Stimulated activated naive CD8-positive, alpha-beta T cell treated with anti-CD3 and anti-CD28 coated beads, Interleukin-15, Interleukin-2, amounts not matched to agents 100 ng/mL and 50 ng/mL, for 24 hours (primary cell): Measurements from ENCODE around the gene CATSPERZ.

Experiments
- H3K27ac Mint-ChIP-seq: one replicate; pipeline ENCODE4 v1.8.0; 2021; ENCODE audit warnings: mild to moderate bottlenecking, mixed read lengths
- H3K27me3 Mint-ChIP-seq: one replicate; pipeline ENCODE4 v1.8.0; 2021; ENCODE audit warnings: mixed read lengths
- H3K36me3 Mint-ChIP-seq: one replicate; pipeline ENCODE4 v1.8.0; 2021; ENCODE audit warnings: low read depth, mixed read lengths
- H3K4me1 Mint-ChIP-seq: one replicate; pipeline ENCODE4 v1.8.0; 2021; ENCODE audit warnings: low read depth, mixed read lengths
- H3K4me3 Mint-ChIP-seq: one replicate; pipeline ENCODE4 v1.8.0; 2021; ENCODE audit warnings: mild to moderate bottlenecking, mixed read lengths
- H3K9me3 Mint-ChIP-seq: one replicate; pipeline ENCODE4 v1.8.0; 2021; ENCODE audit warnings: mixed read lengths

CATSPERZ gene

DNA sequence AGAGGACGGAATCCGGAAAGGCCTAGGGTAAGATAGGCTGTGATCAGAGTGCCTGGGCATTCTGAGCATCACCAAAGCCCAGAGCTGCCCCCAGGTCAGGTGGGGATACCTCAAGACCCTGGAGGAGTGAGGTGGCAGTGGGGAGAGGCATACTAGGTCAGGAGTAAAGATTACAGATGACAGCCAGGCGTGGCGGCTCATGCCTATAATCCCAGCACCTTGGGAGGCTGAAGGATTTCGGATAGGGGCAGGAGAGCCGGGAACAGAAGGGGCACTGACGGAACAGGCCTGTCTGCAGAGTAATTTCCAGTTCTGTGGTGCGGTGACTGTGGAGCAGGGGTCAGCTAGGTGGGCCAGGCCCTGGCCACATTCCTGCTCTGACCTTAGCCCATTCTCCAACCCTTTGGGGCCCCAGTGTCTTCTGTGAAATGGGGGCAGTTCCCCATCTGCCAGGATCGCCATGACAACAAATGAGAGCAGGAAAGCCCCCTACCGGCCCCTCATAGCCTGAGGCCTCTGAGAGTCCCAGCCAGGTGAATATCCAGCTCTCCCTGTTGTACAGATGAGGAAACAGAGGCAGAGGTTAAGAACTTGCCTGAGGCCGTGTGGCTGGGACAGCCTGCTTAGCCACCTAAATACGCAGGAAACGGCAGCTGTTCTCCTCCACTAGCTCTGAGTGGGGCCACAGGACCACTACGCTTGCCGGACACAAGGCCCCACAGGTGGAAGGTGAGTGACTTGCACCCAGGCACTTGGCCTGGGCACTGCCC lies 24.9 kb upstream of the CATSPERZ start:
- Mint-ChIP-seq H3K4me1 (peaks cover 11% of the 10 kb centered on the region), H3K4me3 (no peak overlapping the region), H3K36me3 (peaks cover 7% of the 10 kb centered on the region), H3K9me3 (no peaks in the 10 kb centered on the region), H3K27ac (no peak overlapping the region), H3K27me3 (no peaks in the 10 kb centered on the region)

- peaks cover 11% of the 10 kb centered on the region for H3K4me1 Mint-ChIP-seq
- no peak overlapping the region for H3K27ac Mint-ChIP-seq
- peaks cover 5% of the 10 kb centered on the region for H3K36me3 Mint-ChIP-seq
- no peak overlapping the region for H3K4me3 Mint-ChIP-seq
- no peaks in the 10 kb centered on the region for H3K27me3 Mint-ChIP-seq
- H3K9me3 Mint-ChIP-seq = no peaks in the 10 kb centered on the region
Observed at GRCh38 chr11:64275841-64276240, 24.3 kb upstream of the CATSPERZ start.

- H3K27me3 Mint-ChIP-seq = no peaks in the 10 kb centered on the region
- H3K4me1 Mint-ChIP-seq = peaks cover 8% of the 10 kb centered on the region
- H3K36me3 Mint-ChIP-seq = peaks cover 5% of the 10 kb centered on the region
- no peak overlapping the region for H3K4me3 Mint-ChIP-seq
- no peak overlapping the region for H3K27ac Mint-ChIP-seq
- H3K9me3 Mint-ChIP-seq = no peaks in the 10 kb centered on the region
Observed at GRCh38 chr11:64276653-64277431, 23.3 kb upstream of the CATSPERZ start.

DNA sequence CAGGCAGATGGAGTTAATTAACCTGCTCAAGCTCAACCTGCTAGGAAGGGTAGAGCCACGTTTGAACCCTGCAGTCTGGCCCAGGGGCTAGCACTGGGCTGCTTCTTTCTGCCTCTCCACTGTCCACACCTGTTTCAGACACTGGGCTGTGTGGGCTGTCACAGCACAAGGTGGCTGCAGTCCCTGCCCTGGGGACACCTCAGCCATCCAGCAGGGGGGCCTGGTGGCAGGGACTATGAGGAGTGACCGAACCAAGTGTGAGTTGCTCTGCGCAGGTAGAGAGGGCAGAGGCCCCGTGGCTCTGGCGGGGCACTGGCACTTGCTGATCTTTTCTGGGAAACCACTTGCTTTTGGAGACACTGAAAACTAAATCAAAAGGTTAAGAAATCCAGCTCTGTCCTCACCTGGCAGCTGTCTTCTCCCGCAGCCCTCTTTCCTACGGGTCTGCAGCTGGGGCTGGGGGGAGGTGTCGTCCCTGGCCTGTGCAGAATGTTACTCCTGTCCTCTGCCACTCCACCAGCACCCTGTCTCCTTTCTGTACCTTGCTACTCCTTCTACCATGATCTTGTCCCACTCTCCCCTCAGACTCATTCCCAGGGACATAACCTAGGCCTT lies 21.5 kb upstream of the CATSPERZ start:
- Mint-ChIP-seq H3K4me1 (peaks cover 7% of the 10 kb centered on the region), H3K27ac (no peak overlapping the region), H3K27me3 (no peaks in the 10 kb centered on the region), H3K36me3 (peaks cover 5% of the 10 kb centered on the region), H3K4me3 (no peak overlapping the region), H3K9me3 (no peaks in the 10 kb centered on the region)

DNA sequence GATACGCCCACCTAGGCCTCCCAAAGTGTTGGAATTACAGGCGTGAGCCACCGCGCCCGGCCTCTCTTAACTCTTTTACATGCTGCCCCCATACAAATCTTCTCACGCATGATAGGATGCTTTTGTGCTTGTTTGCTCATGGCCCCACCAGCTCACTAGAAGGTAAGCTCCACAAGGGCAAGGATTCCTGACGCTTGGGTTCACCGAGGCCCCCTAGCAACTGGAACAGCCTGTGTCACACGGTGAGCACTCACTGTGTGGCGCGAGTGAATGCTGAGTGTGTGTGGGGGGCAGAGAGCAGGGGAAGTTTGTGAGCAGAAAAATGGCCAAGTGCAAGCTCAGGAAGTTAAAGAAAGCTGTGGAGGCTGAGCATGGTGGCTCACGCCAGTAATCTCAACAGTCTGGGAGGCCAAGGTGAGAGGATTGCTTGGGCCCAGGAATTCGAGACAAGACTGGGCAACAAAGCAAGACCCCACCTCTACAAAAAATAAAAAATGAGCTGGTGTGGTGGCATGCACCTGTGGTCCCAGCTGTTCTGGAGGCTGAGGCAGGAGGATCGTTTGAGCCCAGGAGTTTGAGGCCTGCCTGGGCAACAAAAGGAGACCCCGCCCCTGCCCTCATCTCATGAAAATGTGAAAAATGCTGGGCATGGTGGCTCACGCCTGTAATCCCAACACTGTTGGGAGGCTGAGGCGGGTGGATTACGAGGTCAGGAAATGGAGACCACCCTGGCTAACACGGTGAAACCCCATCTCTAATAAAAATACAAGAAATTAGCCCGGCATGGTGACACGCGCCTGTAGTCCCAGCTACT lies 18.0 kb upstream of the CATSPERZ start:
- Mint-ChIP-seq H3K4me1 (peaks cover 20% of the 10 kb centered on the region), H3K27me3 (no peaks in the 10 kb centered on the region), H3K36me3 (peaks cover 5% of the 10 kb centered on the region), H3K27ac (no peak overlapping the region), H3K9me3 (no peaks in the 10 kb centered on the region), H3K4me3 (no peak overlapping the region)

DNA sequence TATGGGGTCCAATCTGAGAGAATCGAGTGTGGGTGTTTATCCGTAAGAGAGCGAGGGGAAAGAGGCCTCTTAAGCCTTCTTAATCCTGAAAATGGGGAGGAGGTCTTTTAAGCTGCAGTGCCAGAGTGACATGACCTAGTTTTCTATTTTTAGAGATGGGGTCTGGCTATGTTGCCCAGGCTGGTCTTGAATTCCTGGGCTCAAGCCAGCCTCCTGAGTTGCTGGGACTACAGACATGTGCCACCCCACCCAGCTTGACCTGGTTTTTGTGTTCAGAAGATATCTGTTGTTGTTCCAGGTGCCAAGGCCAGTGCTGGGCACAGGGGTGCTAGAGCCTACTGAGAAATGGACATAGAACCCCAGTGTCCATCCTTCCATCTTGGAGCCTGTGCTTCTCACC lies 17.1 kb upstream of the CATSPERZ start:
- Mint-ChIP-seq H3K9me3 (no peaks in the 10 kb centered on the region), H3K4me3 (peak overlapping the region; percentile 48), H3K27ac (no peak overlapping the region), H3K4me1 (peaks cover 20% of the 10 kb centered on the region), H3K36me3 (peaks cover 5% of the 10 kb centered on the region), H3K27me3 (no peaks in the 10 kb centered on the region)

GRCh38 chr11:64284048-64284961 lies 15.9 kb upstream of the CATSPERZ start, which contains the start of gene BAD:
BAD (minus strand) TSS chr11:64284665; CDS start chr11:64284368, 297 bp downstream.
- H3K27me3 Mint-ChIP-seq = no peaks in the 10 kb centered on the region
- H3K4me1 Mint-ChIP-seq = peaks cover 20% of the 10 kb centered on the region
- no peaks in the 10 kb centered on the region for H3K36me3 Mint-ChIP-seq
- H3K27ac Mint-ChIP-seq = peak within 1 kb of the TSS; percentile 89
- no peaks in the 10 kb centered on the region for H3K9me3 Mint-ChIP-seq
- H3K4me3 Mint-ChIP-seq = peak within 1 kb of the TSS; percentile 85

- H3K27ac Mint-ChIP-seq = peak within 1 kb of the TSS; percentile 89
- peaks cover 20% of the 10 kb centered on the region for H3K4me1 Mint-ChIP-seq
- peak within 1 kb of the TSS; percentile 85 for H3K4me3 Mint-ChIP-seq
- no peaks in the 10 kb centered on the region for H3K36me3 Mint-ChIP-seq
- no peaks in the 10 kb centered on the region for H3K9me3 Mint-ChIP-seq
- H3K27me3 Mint-ChIP-seq = no peaks in the 10 kb centered on the region
Observed at GRCh38 chr11:64284962-64285884, 14.9 kb upstream of the CATSPERZ start, which contains the start of gene GPR137. GPR137 (plus strand) TSS chr11:64285848; CDS start chr11:64286525, 677 bp downstream.

DNA sequence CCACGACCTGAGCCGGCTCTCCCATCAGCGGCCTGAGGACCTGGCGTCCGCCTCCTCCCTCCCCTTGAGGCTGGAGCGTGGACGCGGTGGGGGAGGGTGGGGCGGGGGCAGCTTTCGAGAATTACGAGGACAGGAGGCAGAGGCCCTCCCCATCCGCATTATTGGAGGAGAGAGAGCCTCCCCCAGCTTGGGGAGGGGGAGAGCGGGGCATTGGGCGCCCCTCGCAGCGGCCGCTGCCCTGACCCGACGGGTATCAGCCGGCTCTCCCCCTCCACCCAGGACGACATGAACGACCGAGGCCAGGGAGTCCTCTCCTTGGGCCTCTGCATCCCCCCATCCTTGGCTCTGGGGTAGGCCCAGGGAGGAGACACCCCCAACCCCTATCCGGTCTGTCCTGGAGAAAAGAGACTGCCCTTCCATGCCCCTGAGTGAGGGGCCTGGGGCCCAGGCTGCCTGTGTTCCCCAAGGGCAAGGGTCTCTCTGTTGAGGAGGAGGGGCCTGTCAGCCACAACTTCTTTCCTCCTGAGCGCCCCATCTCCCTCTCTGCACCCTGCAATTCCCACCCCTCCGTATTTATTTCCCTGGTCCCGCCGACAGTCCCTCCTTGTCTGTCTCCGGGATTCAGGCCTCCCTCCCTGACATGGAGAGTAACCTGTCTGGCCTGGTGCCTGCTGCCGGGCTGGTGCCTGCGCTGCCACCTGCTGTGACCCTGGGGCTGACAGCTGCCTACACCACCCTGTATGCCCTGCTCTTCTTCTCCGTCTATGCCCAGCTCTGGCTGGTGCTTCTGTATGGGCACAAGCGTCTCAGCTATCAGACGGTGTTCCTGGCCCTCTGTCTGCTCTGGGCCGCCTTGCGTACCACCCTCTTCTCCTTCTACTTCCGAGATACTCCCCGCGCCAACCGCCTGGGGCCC lies 14.0 kb upstream of the CATSPERZ start:
- no peaks in the 10 kb centered on the region for H3K9me3 Mint-ChIP-seq
- peak overlapping the region; percentile 34 for H3K27ac Mint-ChIP-seq
- peaks cover 8% of the 10 kb centered on the region for H3K27me3 Mint-ChIP-seq
- H3K4me1 Mint-ChIP-seq = peaks cover 25% of the 10 kb centered on the region
- H3K36me3 Mint-ChIP-seq = no peaks in the 10 kb centered on the region
- peak overlapping the region; percentile 77 for H3K4me3 Mint-ChIP-seq

GRCh38 chr11:64286801-64287159 lies 13.4 kb upstream of the CATSPERZ start:
- Mint-ChIP-seq H3K36me3 (no peaks in the 10 kb centered on the region), H3K27me3 (peaks cover 8% of the 10 kb centered on the region), H3K4me1 (peaks cover 25% of the 10 kb centered on the region), H3K27ac (peak overlapping the region; percentile 34), H3K4me3 (peak overlapping the region; percentile 77), H3K9me3 (no peaks in the 10 kb centered on the region)

DNA sequence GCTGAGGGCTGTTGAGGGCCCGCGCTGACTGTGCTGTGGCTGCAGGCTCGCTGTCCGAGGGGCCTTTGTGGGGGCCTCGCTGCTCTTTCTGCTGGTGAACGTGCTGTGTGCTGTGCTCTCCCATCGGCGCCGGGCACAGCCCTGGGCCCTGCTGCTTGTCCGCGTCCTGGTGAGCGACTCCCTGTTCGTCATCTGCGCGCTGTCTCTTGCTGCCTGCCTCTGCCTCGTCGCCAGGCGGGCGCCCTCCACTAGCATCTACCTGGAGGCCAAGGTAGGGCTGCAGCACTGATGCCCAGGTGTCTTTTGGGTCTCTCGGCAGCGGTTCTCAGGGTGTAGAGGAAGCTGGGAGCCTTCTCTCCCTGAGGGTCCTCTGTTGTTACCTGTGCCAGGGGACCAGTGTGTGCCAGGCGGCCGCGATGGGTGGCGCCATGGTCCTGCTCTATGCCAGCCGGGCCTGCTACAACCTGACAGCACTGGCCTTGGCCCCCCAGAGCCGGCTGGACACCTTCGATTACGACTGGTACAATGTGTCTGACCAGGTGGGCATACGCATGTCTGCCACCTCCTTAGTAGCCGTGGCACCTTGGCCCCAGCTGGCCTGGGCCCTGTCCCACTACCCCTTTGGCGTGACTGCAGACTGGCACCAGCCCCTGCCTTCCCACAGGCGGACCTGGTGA lies 12.3 kb upstream of the CATSPERZ start:
- Mint-ChIP-seq H3K9me3 (no peaks in the 10 kb centered on the region), H3K36me3 (no peaks in the 10 kb centered on the region), H3K27me3 (peaks cover 11% of the 10 kb centered on the region), H3K4me1 (peaks cover 25% of the 10 kb centered on the region), H3K27ac (no peak overlapping the region), H3K4me3 (no peak overlapping the region)

GRCh38 chr11:64288353-64288750 lies 11.8 kb upstream of the CATSPERZ start:
- Mint-ChIP-seq H3K4me3 (no peak overlapping the region), H3K27ac (no peak overlapping the region), H3K27me3 (peaks cover 15% of the 10 kb centered on the region), H3K9me3 (no peaks in the 10 kb centered on the region), H3K4me1 (peaks cover 20% of the 10 kb centered on the region), H3K36me3 (no peaks in the 10 kb centered on the region)
